SK-N-SH (cell line): Measurements from ENCODE around the gene NOP16. TPM values are rescaled to one million over a fixed set of nuclear protein-coding genes. Genes with fewer than 3 reads are reported as not detected.

Source experiments
- CTCF ChIA-PET: fragments of 300-600, 350-600 bp; formaldehyde crosslinking; extraction: SDS; loops from one replicate; lab custom pipeline; 2021; lab: Yijun Ruan, JAX
- POLR2A ChIA-PET: fragments of 350-600 bp; sonication (Branson Sonifier 250); formaldehyde crosslinking; extraction: SDS; loops from one replicate; lab custom pipeline; 2020; ENCODE audit warnings: antibody characterized with exemption, inconsistent platforms; lab: Yijun Ruan, JAX
- DNase-seq: peaks from one replicate; pipeline ENCODE4 v3.0.0; 2012
- H2AFZ ChIP-seq: fragments of 200-600 bp; sonication (generic); 2 replicates; pipeline ENCODE4 v1.8.1; 2016; ENCODE audit warnings: antibody characterized with exemption, mild to moderate bottlenecking, low read depth
- H3F3A ChIP-seq: fragments of 200-600 bp; sonication (generic); replicated peaks from 2 replicates; pipeline ENCODE3; 2016; ENCODE audit warnings: antibody characterized with exemption, mild to moderate bottlenecking; ENCODE audit not compliant: insufficient read depth
- H3K27ac ChIP-seq, 2 experiments: fragments of 200-500 bp in 1 of 2; fragments of 200-600 bp in 1 of 2; sonication (Bioruptor generic) in 1 of 2; sonication (generic), shearing (Covaris generic) in 1 of 2; 2 replicates each; pipeline versions ENCODE4 v1.5.1 to v1.6.1; 2014 to 2016; ENCODE audit warnings: low read depth in 2 of 2, inconsistent platforms in 1 of 2, low read length in 1 of 2, mild to moderate bottlenecking in 1 of 2, mixed read lengths in 1 of 2
- H3K27me3 ChIP-seq: fragments of 200-600 bp; sonication (generic), shearing (Covaris generic); 2 replicates; pipeline ENCODE4 v1.6.1; 2016; ENCODE audit warnings: mixed run types; ENCODE audit not compliant: insufficient read depth
- H3K36me3 ChIP-seq, 2 experiments: fragments of 200-500 bp in 1 of 2; fragments of 200-600 bp in 1 of 2; sonication (Bioruptor generic) in 1 of 2; sonication (generic) in 1 of 2; replicated peaks in 1 of 2; 2 replicates each; pipeline versions ENCODE3 to v1.5.1; 2014 to 2016; ENCODE audit warnings: low read length in 1 of 2, mild to moderate bottlenecking in 1 of 2; ENCODE audit not compliant: insufficient read depth in 2 of 2, control insufficient read depth in 1 of 2
- H3K4me1 ChIP-seq, 2 experiments: fragments of 200-500 bp in 1 of 2; fragments of 200-600 bp in 1 of 2; sonication (Bioruptor generic) in 1 of 2; sonication (generic), shearing (Covaris generic) in 1 of 2; 2 replicates each; pipeline versions ENCODE4 v1.5.1 to v1.6.1; 2014 to 2016; ENCODE audit warnings: low read depth in 1 of 2, low read length in 1 of 2, mixed run types in 1 of 2; ENCODE audit not compliant: insufficient read depth in 2 of 2, control insufficient read depth in 1 of 2
- H3K4me2 ChIP-seq: fragments of 200-600 bp; sonication (generic), shearing (Covaris generic); 2 replicates; pipeline ENCODE4 v1.6.1; 2017; ENCODE audit warnings: mixed run types
- H3K4me3 ChIP-seq, 2 experiments: fragments of 200-500 bp in 1 of 2; fragments of 200-600 bp in 1 of 2; sonication (Bioruptor generic) in 1 of 2; sonication (generic), shearing (Covaris generic) in 1 of 2; 2 replicates each; pipeline versions ENCODE4 v1.5.1 to v1.8.1; 2014 to 2016; ENCODE audit warnings: low read depth in 2 of 2, inconsistent platforms in 1 of 2, low read length in 1 of 2, mild to moderate bottlenecking in 1 of 2, mixed read lengths in 1 of 2, moderate library complexity in 1 of 2
- H3K79me2 ChIP-seq: fragments of 200-600 bp; sonication (generic); 2 replicates; pipeline ENCODE4 v1.8.1; 2017; ENCODE audit warnings: mild to moderate bottlenecking; ENCODE audit not compliant: insufficient read depth
- H3K9ac ChIP-seq: fragments of 200-600 bp; sonication (generic); 2 replicates; pipeline ENCODE4 v1.6.1; 2017; ENCODE audit warnings: mixed run types
- H3K9me2 ChIP-seq: fragments of 200-600 bp; sonication (generic); 2 replicates; pipeline ENCODE4 v1.6.1; 2017; ENCODE audit warnings: mixed run types
- H3K9me3 ChIP-seq: fragments of 200-600 bp; sonication (generic); 2 replicates; pipeline ENCODE4 v1.6.1; 2017; ENCODE audit warnings: mixed run types, mild to moderate bottlenecking, moderate library complexity
- H4K20me1 ChIP-seq: fragments of 200-600 bp; sonication (generic); 2 replicates; pipeline ENCODE4 v1.6.1; 2017; ENCODE audit warnings: mild to moderate bottlenecking, mixed run types; ENCODE audit not compliant: insufficient read depth
- ELF1 ChIP-seq: IDR thresholded peaks from 2 replicates; pipeline ENCODE4 v1.4.0; 2012
- FOXJ3 ChIP-seq: sonication (generic); formaldehyde crosslinking; IDR thresholded peaks from 2 replicates; pipeline ENCODE4 v1.5.1; 2020; ENCODE audit warnings: mild to moderate bottlenecking, missing genetic modification reagents
- GABPA ChIP-seq: IDR thresholded peaks from 2 replicates; pipeline ENCODE4 v1.4.0; 2012; ENCODE audit warnings: low read depth, mild to moderate bottlenecking
- IRF3 ChIP-seq: fragments of 150-350 bp; IDR thresholded peaks from 2 replicates; pipeline ENCODE4 v1.6.1; 2016; ENCODE audit warnings: mild to moderate bottlenecking, low read depth, low read length
- JUND ChIP-seq: IDR thresholded peaks from 2 replicates; pipeline ENCODE4 v1.4.0; 2012
- MEF2A ChIP-seq: IDR thresholded peaks from 2 replicates; pipeline ENCODE4 v1.4.0; 2012; ENCODE audit warnings: low read depth, borderline replicate concordance
- NFIC ChIP-seq: IDR thresholded peaks from 2 replicates; pipeline ENCODE4 v1.4.0; 2012; ENCODE audit warnings: borderline replicate concordance
- NRF1 ChIP-seq: IDR thresholded peaks from 2 replicates; pipeline ENCODE4 v1.6.1; 2012; ENCODE audit warnings: low read depth, mild to moderate bottlenecking, low read length
- PBX3 ChIP-seq: IDR thresholded peaks from 2 replicates; pipeline ENCODE4; 2012
- POLR2AphosphoS5 ChIP-seq: IDR thresholded peaks from 2 replicates; pipeline ENCODE4 v1.6.1; 2012; ENCODE audit warnings: low read depth, low read length
- RAD21 ChIP-seq: IDR thresholded peaks from 2 replicates; pipeline ENCODE4 v1.6.1; 2012; ENCODE audit warnings: mild to moderate bottlenecking, low read length
- REST ChIP-seq: IDR thresholded peaks from 2 replicates; pipeline ENCODE4 v1.6.1; 2012; ENCODE audit warnings: mild to moderate bottlenecking, low read depth, low read length, moderate library complexity
- SIN3A ChIP-seq: IDR thresholded peaks from 2 replicates; pipeline ENCODE4 v1.6.1; 2012; ENCODE audit warnings: low read depth, mild to moderate bottlenecking, low read length, moderate library complexity, borderline replicate concordance
- SMC3 ChIP-seq: IDR thresholded peaks from 2 replicates; pipeline ENCODE4 v1.6.1; 2012; ENCODE audit warnings: low read depth, low read length, improper control_type of control experiment
- TEAD4 ChIP-seq: IDR thresholded peaks from 2 replicates; pipeline ENCODE4 v1.4.0; 2012; ENCODE audit warnings: mild to moderate bottlenecking, borderline replicate concordance; ENCODE audit not compliant: insufficient read depth
- ZBTB33 ChIP-seq: IDR thresholded peaks from 2 replicates; pipeline ENCODE4 v1.4.0; 2012; ENCODE audit warnings: low read depth, borderline replicate concordance
- WGBS: methylation state at CpG from one replicate; pipeline ENCODE4 v1.1.6; 2017; ENCODE audit warnings: low lambda C conversion rate; 5-methylcytosine and 5-hydroxymethylcytosine counted together
- polyA plus RNA-seq, 3 experiments: library from polyadenylated mRNA; depleted of rRNA; stranded (reverse); fragments of >200 nt; gene quantifications; 2 replicates each; pipeline ENCODE4 v1.2.3, GENCODE V29; 2012

NOP16 gene
- polyA plus RNA-seq, 1 of the 3 experiments (the other 2 are of a cell fraction), result 158 TPM

- Histone ChIP-seq H3K9me2 (no peaks in the 10 kb centered on the region), H3K9me3 (no peaks in the 10 kb centered on the region), H2AFZ (no peak overlapping the region), H3K4me1 (no peaks in the 10 kb centered on the region), H3K36me3 (no peaks in the 10 kb centered on the region), H3F3A (no peaks in the 10 kb centered on the region), H3K27ac (no peak overlapping the region), H3K9ac (no peak overlapping the region), H4K20me1 (no peaks in the 10 kb centered on the region), H3K27me3 (no peaks in the 10 kb centered on the region; the same call in 1 of the 2 replicates), H3K79me2 (no peaks in the 10 kb centered on the region), H3K4me3 (no peak overlapping the region), H3K4me2 (no peak overlapping the region)
- ChIA-PET CTCF (interaction anchor here (1.3 to 3.4 kb wide), 2 partner anchors 11 to 20 kb away, joined by 4 to 15 read pairs; partner anchors contain the start of genes CLTB and FAF2), POLR2A (no interaction called here)
- WGBS, result 73% methylated on average over 4 of the region's 4 CpGs
- no peak for DNase-seq
- TF ChIP-seq NRF1 (no peak), SIN3A (no peak)
Observed at GRCh38 chr5:176427971-176428370, 39.6 kb upstream of the NOP16 start.

- no peak overlapping the region for H2AFZ ChIP-seq
- ChIA-PET CTCF (interaction anchor here (1.2 kb wide), 1 partner anchor 152 kb away, joined by 3 read pairs; no protein-coding TSS in a partner anchor), POLR2A (interaction anchor here (0.7 kb wide), 1 partner anchor 1906 kb away, joined by 4 read pairs; no protein-coding TSS in a partner anchor)
- no peaks in the 10 kb centered on the region for H3K79me2 ChIP-seq
- H3K27me3 ChIP-seq, result no peaks in the 10 kb centered on the region; the same call in 1 of the 2 replicates
- no peak for TF ChIP-seq REST
- no peak for TF ChIP-seq MEF2A
- no peak for TF ChIP-seq PBX3
- no peak for TF ChIP-seq SMC3
- no peak for TF ChIP-seq ZBTB33
- TF ChIP-seq GABPA, result no peak
- no peak for TF ChIP-seq JUND
- TF ChIP-seq NFIC, result no peak
- no peak for TF ChIP-seq TEAD4
- TF ChIP-seq IRF3, result no peak
- no peak for TF ChIP-seq FOXJ3
- TF ChIP-seq RAD21, result no peak
- TF ChIP-seq POLR2AphosphoS5, result no peak
- no peak for TF ChIP-seq ELF1
- H3K4me2 ChIP-seq, result no peak overlapping the region
- H3K36me3 ChIP-seq, result no peaks in the 10 kb centered on the region
- no peaks in the 10 kb centered on the region for H3K9me3 ChIP-seq
- H3K4me1 ChIP-seq, result no peaks in the 10 kb centered on the region
- no peak for DNase-seq
- H3K27ac ChIP-seq, result no peak overlapping the region
- H3K4me3 ChIP-seq, result no peak overlapping the region
- no peak overlapping the region for H3K9ac ChIP-seq
- 64% methylated on average over 1 of the region's 1 CpG for WGBS
- H4K20me1 ChIP-seq, result no peaks in the 10 kb centered on the region
- no peaks in the 10 kb centered on the region for H3F3A ChIP-seq
- H3K9me2 ChIP-seq, result no peaks in the 10 kb centered on the region
Observed at GRCh38 chr5:176426876-176427275, 38.5 kb upstream of the NOP16 start.
